Sigmoid colon (tissue), 7 donors: ENCODE measurements around the gene NMRAL1. TPM values are rescaled to one million over a fixed set of nuclear protein-coding genes. Genes with fewer than 3 reads are reported as not detected.

Source experiments
- DNase-seq: peaks from one replicate; pipeline ENCODE4 v3.0.0-alpha.2; 2019
- H3K27ac ChIP-seq, 4 donors: fragments of 200-600 bp; sonication (generic); one replicate each; pipeline ENCODE4 v1.5.1; 2016 to 2019; ENCODE audit warnings: mild to moderate bottlenecking in 1 of 4
- H3K27me3 ChIP-seq, 3 donors: fragments of 200-600 bp; sonication (generic); one replicate each; pipeline ENCODE4 v1.5.1; 2019; ENCODE audit warnings: mild to moderate bottlenecking in 1 of 3
- H3K36me3 ChIP-seq, 4 donors: fragments of 200-600 bp; sonication (generic); one replicate each; pipeline ENCODE4 v1.5.1; 2016 to 2019
- H3K4me1 ChIP-seq, 4 donors: fragments of 200-600 bp; sonication (generic); one replicate each; pipeline ENCODE4 v1.5.1; 2017 to 2019
- H3K4me3 ChIP-seq, 4 donors: fragments of 200-600 bp; sonication (generic); one replicate each; pipeline ENCODE4 v1.5.1; 2017 to 2019; ENCODE audit warnings: mild to moderate bottlenecking in 2 of 4, moderate library complexity in 1 of 4
- H3K9me3 ChIP-seq, 4 donors: fragments of 200-600 bp in 3 of 4; sonication (generic) in 3 of 4; one replicate each; pipeline versions ENCODE4 v1.5.1 to v1.6.1; 2013 to 2019
- CTCF ChIP-seq, 4 experiments: fragments of 450-650 bp in 3 of 4; fragments of 200-600 bp in 1 of 4; IDR thresholded peaks; one replicate each; pipeline ENCODE4 v1.5.1; 2016 to 2019; ENCODE audit warnings: antibody characterized with exemption in 4 of 4, mild to moderate bottlenecking in 3 of 4, moderate library complexity in 2 of 4
- EP300 ChIP-seq, 4 donors: sonication (generic); formaldehyde crosslinking; IDR thresholded peaks; one replicate each; pipeline ENCODE4 v1.6.1; 2017; ENCODE audit warnings: antibody characterized with exemption in 4 of 4
- POLR2A ChIP-seq, 2 donors: fragments of 450-650 bp; IDR thresholded peaks; one replicate each; pipeline ENCODE4 v1.6.1; 2016; ENCODE audit warnings: antibody characterized with exemption in 2 of 2, mild to moderate bottlenecking in 2 of 2, moderate library complexity in 2 of 2
- POLR2AphosphoS5 ChIP-seq, 4 donors: sonication (generic); formaldehyde crosslinking; IDR thresholded peaks; one replicate each; pipeline ENCODE4 v1.6.1; 2017; ENCODE audit warnings: antibody characterized with exemption in 4 of 4
- WGBS, 2 donors: extraction: QIAGEN DNeasy Blood & Tissue Kit; methylation state at CpG; one replicate each; pipeline ENCODE4 v1.1.7; 2013; 5-methylcytosine and 5-hydroxymethylcytosine counted together
- intact Hi-C: fragments of 100-400 bp; cut with DNase I; formaldehyde crosslinking; loops from one replicate; pipeline ENCODE4 v1.15.1; 2023
- polyA plus RNA-seq, 3 donors: library from polyadenylated mRNA; stranded (reverse); fragments of 200-250 nt; gene quantifications; one replicate each; pipeline ENCODE4 v1.2.3, GENCODE V29; 2013
- total RNA-seq, 4 donors: library from RNA; depleted of rRNA; stranded (reverse); fragments of >200 nt; gene quantifications; one replicate each; pipeline ENCODE4 v1.1.0, GENCODE V29; 2016
- donor health status: healthy with polysubstance abuse.
- donor health status: Bipolar disorder and iron deficiency.
- donor health status: healthy.

The NMRAL1 gene
- total and polyA plus RNA-seq, 7 donors, result 24.8 to 62.3 (median 46.8) TPM

- peaks cover 0 to 20% (median 5%) of the 10 kb centered on the region in 4 donors for H3K36me3 ChIP-seq
- TF ChIP-seq EP300 (IDR thresholded peaks at IDR 0.05), result no peak
- TF ChIP-seq CTCF (IDR thresholded peaks at IDR 0.05), result no peak
- no peak for TF ChIP-seq POLR2A (IDR thresholded peaks at IDR 0.05)
- no peak for TF ChIP-seq POLR2AphosphoS5 (IDR thresholded peaks at IDR 0.05)
- WGBS, 2 donors, result 91 to 95% methylated on average over 1 of the region's 1 CpG
- DNase-seq, result no peak
- no peaks in the 10 kb centered on the region for H3K9me3 ChIP-seq
- peaks cover 0 to 15% (median 7%) of the 10 kb centered on the region in 4 donors for H3K4me1 ChIP-seq
- no peaks in the 10 kb centered on the region for H3K27me3 ChIP-seq
- H3K4me3 ChIP-seq, result no peak overlapping the region
- intact Hi-C loops, result no loop called here
- H3K27ac ChIP-seq, result no peak overlapping the region
Observed at GRCh38 chr16:4481963-4482362, 7.5 kb upstream of the NMRAL1 start.

- Histone ChIP-seq H3K4me1 (peaks cover 0 to 19% (median 8%) of the 10 kb centered on the region in 4 donors), H3K27ac (no peak overlapping the region), H3K9me3 (no peaks in the 10 kb centered on the region), H3K27me3 (no peaks in the 10 kb centered on the region), H3K36me3 (peaks cover 0 to 20% (median 5%) of the 10 kb centered on the region in 4 donors), H3K4me3 (no peak overlapping the region)
- TF ChIP-seq EP300 (IDR thresholded peaks at IDR 0.05) (no peak), CTCF (IDR thresholded peaks at IDR 0.05) (no peak), POLR2AphosphoS5 (IDR thresholded peaks at IDR 0.05) (no peak), POLR2A (IDR thresholded peaks at IDR 0.05) (no peak)
- intact Hi-C loops, result no loop called here
- DNase-seq, result no peak
- 52 to 69% methylated on average over 2 of the region's 2 CpGs for WGBS, 2 donors
Observed at GRCh38 chr16:4481526-4481925, 7.1 kb upstream of the NMRAL1 start.

GRCh38 chr16:4477966-4478365 is 3.5 kb upstream of the NMRAL1 start:
- H3K27ac ChIP-seq, result no peak overlapping the region
- intact Hi-C loops, result no loop called here
- no peak for DNase-seq
- H3K4me3 ChIP-seq, result no peak overlapping the region
- peaks cover 0 to 48% (median 16%) of the 10 kb centered on the region in 4 donors for H3K4me1 ChIP-seq
- H3K9me3 ChIP-seq, result no peaks in the 10 kb centered on the region
- TF ChIP-seq POLR2AphosphoS5 (IDR thresholded peaks at IDR 0.05), result no peak
- no peak for TF ChIP-seq POLR2A (IDR thresholded peaks at IDR 0.05)
- no peak for TF ChIP-seq EP300 (IDR thresholded peaks at IDR 0.05)
- peak in 1 of 4 experiments; percentile 8 for TF ChIP-seq CTCF (IDR thresholded peaks at IDR 0.05)
- H3K36me3 ChIP-seq, result no peaks in the 10 kb centered on the region
- 72 to 76% methylated on average over 2 of the region's 2 CpGs for WGBS, 2 donors
- H3K27me3 ChIP-seq, result no peaks in the 10 kb centered on the region

- peak in 2 of 4 experiments; percentile 15 to 40 for TF ChIP-seq CTCF (IDR thresholded peaks at IDR 0.05)
- peak; percentile 78 to 96 (median 90) for TF ChIP-seq POLR2AphosphoS5 (IDR thresholded peaks at IDR 0.05)
- peak; percentile 46 to 73 for TF ChIP-seq POLR2A (IDR thresholded peaks at IDR 0.05)
- TF ChIP-seq EP300 (IDR thresholded peaks at IDR 0.05), result no peak
- DNase-seq, result peak; percentile 95
- intact Hi-C loops, result no loop called here
- no peaks in the 10 kb centered on the region for H3K9me3 ChIP-seq
- no peaks in the 10 kb centered on the region for H3K36me3 ChIP-seq
- 9 to 10% methylated on average over 70 of the region's 70 CpGs for WGBS, 2 donors
- H3K27me3 ChIP-seq, result no peaks in the 10 kb centered on the region
- peaks cover 0 to 48% (median 16%) of the 10 kb centered on the region in 4 donors for H3K4me1 ChIP-seq
- H3K4me3 ChIP-seq, result peak within 1 kb of the TSS; percentile 89 to 95 (median 93)
- peak within 1 kb of the TSS; percentile 82 to 88 (median 85) for H3K27ac ChIP-seq
Observed at GRCh38 chr16:4475880-4476788, 1.7 kb upstream of the NMRAL1 start, which contains the start of gene HMOX2. HMOX2 (plus strand) TSS chr16:4476398; CDS start chr16:4505525, 29,127 bp downstream.
